Measurements from ENCODE around the gene RCVRN.
"Not testable (repeated sequence)": the region's sequence is repeated elsewhere in the genome, so short reads cannot be mapped to it uniquely, and the experiment has no call there.

RCVRN gene

GRCh38 chr17:9922012-9922848 lies 17.2 kb upstream of the RCVRN start:
- no peak for DNase-seq (ENCODE audit: low read depth in 2 of 2)

GRCh38 chr17:9921216-9921615 lies 16.1 kb upstream of the RCVRN start:
- DNase-seq (ENCODE audit: low read depth in 2 of 2) = not testable (repeated sequence)

DNA sequence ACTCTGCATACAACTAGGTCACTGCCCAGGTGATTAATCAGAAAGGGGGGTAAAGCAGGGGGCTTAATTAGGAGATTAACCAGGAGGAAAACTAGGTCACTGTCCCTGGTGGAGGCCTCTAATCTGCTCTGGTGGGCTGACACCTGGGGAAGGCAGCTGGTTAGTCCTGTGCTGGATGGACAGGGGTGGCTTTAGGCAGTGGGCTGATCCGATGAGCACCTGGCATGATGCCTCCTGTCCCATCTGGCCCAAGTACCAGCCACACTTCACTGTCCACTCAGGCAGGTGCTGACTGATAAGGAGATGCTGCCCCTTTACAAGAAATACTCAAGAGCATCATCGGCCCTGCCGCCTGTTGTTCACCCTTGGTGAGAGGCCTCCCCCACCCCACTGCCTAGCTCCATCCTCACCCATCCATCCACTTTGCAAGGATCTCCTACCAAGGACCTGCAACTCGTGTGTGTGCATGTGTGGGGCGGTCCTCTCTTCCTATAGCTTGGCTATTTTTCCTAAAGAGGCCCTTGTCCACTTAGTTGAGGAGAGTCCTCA lies 13.8 kb upstream of the RCVRN start:
- no peak for DNase-seq (ENCODE audit: low read depth in 2 of 2)

DNA sequence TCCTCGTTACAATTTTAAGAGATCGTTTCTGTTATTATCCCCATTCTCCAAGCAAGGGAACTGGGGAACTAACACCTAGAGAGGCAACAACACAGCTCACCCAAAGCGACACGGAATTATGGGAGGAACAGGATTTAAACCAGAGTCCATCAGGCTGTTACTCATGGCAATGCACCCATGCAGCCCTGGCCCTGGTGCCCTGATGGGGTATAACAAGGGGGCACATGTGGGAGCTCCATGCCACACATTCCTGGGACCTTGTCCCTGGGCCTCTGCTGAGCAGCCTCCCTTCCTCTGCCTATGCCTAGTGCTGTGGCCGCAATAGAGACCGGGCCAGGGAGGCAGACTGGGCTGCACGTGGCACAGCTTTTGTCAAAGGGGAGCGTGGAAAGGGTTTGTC lies 13.3 kb upstream of the RCVRN start:
- DNase-seq (ENCODE audit: low read depth in 2 of 2) = no peak

DNA sequence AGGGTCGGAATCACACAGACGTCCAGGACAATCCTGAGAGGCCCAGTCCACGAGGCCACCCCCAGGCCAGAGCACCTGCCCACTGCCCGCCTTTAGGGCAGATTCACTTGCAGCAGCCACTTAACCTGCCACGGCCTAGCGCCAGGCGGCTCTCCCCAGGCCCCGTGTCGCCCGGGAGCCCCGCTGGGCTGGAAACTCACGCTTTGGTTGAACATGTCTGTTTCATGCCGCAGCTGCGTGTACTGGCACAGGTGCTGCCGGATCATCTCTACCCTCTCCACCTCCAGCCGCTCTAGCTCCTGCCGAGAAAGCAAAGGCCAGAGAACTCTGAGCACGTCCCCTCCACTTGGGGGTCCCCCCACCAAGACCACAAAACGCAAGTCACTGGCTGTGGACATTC lies 12.7 kb upstream of the RCVRN start:
- DNase-seq (ENCODE audit: low read depth in 2 of 2) = no peak

GRCh38 chr17:9917131-9917530 lies 12.1 kb upstream of the RCVRN start:
- DNase-seq (ENCODE audit: low read depth in 2 of 2) = no peak

- no peak for DNase-seq (ENCODE audit: low read depth in 2 of 2)
Measured at GRCh38 chr17:9916108-9916507, 11.0 kb upstream of the RCVRN start.

GRCh38 chr17:9913476-9913875 lies 8.4 kb upstream of the RCVRN start:
- no peak for DNase-seq (ENCODE audit: low read depth in 2 of 2)

- DNase-seq (ENCODE audit: low read depth in 2 of 2) = no peak
Measured at GRCh38 chr17:9912121-9913099, 7.3 kb upstream of the RCVRN start.

DNA sequence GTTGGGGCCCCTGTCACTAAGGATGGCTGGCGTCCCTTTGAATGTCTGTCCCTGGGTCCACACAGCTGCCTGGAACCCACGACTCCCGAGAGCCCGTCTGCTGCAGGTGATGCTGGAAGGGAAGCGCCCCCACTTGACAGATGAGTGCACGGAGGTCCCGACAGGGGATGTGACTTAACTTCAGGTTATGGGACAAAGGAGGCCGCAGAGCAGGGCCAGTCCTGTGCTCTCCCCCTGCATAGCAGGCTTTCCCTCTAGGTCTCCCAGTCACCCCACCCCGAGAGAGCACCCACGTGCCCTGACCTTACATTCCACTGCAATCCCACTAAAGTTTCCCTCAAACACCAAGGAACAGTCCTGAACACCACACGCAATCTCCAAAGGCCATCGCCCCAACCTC lies 6.0 kb upstream of the RCVRN start:
- DNase-seq (ENCODE audit: low read depth in 2 of 2) = no peak

DNA sequence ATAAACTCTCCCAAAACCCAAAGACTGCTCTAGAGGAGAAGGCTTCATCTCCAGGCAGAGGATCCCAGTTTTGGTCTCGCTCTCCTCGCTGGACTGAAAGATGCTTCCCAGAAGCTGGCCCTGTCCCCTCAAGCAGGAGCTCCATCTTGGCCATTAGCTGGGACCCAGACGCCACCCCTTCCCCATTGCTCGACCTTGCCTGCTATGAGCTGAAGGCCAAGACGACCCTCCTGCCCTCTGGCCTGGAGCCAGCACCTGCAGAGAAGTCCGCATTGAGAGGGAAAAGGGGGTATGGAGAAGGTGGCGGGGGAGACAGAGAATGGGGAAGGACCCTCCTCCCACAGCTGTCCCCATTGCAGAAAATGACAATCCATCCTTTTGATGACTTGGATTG lies 3.6 kb upstream of the RCVRN start:
- DNase-seq (ENCODE audit: low read depth in 2 of 2) = no peak

- DNase-seq (ENCODE audit: low read depth in 2 of 2) = no peak
Measured at GRCh38 chr17:9907883-9908648, 3.0 kb upstream of the RCVRN start.

- no peak for DNase-seq (ENCODE audit: low read depth in 2 of 2)
Measured at GRCh38 chr17:9907131-9907530, 2.1 kb upstream of the RCVRN start.

DNA sequence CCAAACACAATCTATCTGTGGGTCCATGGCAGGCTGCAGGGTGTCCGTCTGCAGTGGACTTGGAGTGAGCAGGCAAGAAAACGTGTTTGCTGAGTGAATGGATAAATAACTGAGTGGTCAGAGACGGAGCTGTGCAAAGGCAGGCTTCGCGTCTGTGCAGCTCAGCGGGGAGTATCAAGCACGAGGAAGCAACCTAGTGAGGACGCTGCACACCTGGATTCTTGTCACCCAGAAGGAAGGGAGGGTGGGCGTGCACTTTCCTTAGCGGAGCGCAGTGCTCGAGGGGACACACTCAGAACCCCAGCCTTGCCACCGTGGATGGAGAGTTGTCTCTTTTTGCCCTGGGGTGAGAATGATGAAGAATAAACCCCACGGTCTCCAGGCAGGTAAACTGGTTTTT lies 1.5 kb upstream of the RCVRN start:
- no peak for DNase-seq (ENCODE audit: low read depth in 2 of 2)

DNA sequence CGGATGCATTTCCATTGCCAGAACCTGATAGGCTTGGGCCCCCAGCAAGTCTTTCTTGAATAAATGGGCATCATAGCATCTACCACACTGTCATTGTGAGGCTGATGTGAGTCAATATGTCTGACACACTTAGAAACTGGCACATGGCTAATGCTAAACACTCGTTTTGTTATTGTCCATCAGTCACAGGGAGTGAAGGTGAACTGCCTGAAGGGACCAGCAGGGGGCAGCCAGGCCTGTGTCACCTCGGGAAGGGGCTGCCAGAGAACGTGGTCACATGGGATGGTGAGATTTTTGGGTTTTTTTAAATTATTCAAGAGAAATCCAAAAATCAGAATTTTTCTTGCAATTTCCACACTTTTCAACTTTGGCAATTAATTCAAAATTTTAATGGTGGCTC lies 831 bp upstream of the RCVRN start:
- DNase-seq (ENCODE audit: low read depth in 2 of 2) = no peak

GRCh38 chr17:9904277-9905077 lies 594 bp downstream of the RCVRN start:
- no peak for DNase-seq (ENCODE audit: low read depth in 2 of 2)

GRCh38 chr17:9902120-9902519 lies 3.0 kb downstream of the RCVRN start:
- no peak for DNase-seq (ENCODE audit: low read depth in 2 of 2)

DNA sequence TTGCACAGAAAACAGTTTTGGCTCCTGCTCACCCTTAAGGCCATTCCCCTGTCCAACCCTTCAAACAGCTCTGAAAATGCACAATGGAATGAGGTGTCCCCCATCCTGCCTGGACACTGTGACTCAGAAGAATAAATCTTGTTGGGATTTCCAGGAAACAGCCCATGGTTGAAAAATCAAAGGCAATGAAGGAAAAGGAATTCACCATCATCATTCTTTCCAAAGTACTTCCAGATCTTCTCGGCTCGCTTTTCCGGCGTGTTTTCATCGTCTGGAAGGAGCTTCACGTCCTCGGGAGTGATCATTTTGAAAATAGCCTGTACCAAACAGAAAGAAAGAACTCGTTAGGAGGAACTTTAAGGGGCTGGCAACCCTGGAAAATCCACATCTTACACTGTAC lies 4.3 kb downstream of the RCVRN start:
- DNase-seq (ENCODE audit: low read depth in 2 of 2) = no peak

DNA sequence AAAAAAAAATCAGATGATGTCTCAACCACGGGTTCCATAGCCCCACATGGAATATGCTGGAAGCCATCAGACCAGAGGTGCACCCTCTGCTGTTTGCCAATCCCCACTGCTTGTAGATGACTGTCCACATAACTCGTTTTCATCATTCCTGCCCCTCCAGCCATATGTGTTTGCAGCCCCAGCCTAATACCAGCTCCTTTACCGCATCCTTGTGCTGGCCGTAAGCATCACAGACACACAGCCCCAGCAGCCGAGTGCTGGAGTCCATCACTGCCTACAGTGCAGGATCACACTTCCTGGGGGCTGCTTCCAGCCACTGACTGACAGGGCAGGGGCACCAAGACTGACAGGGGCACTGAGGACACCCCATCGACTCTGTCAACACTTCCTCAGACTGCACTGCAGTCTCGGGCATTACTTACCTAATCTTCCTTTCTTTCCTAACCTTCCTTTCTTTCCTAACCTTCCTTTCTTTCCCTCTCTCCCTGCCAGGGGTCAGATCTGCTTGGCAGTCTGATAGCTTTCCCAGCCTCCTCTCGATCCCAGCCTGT lies 5.0 kb downstream of the RCVRN start:
- DNase-seq (ENCODE audit: low read depth in 2 of 2) = no peak

GRCh38 chr17:9899280-9900043 lies 5.6 kb downstream of the RCVRN start:
- no peak for DNase-seq (ENCODE audit: low read depth in 2 of 2)

Data from stimulated activated CD8-positive, alpha-beta memory T cell treated with anti-CD3 and anti-CD28 coated beads, Interleukin-2, amount 100 ng/mL, for 1 hour (primary cell).